GM12878 (cell line): ENCODE data around the gene NR3C1. TPM values are rescaled to one million over a fixed set of nuclear protein-coding genes. Genes with fewer than 3 reads are reported as not detected.
A peak's percentile ranks its signal among the peaks of the same experiment; 100 is the strongest.

ENCODE experiments used
- ASH2L ChIP-seq: fragments of 300-600, 200-600 bp; sonication (generic); IDR thresholded peaks from 2 replicates; pipeline ENCODE4 v1.6.1; 2017; ENCODE audit warnings: low read depth, mild to moderate bottlenecking, borderline replicate concordance
- BACH1 ChIP-seq: fragments of 450-650 bp; IDR thresholded peaks from 2 replicates; pipeline ENCODE4 v1.6.1; 2017; ENCODE audit warnings: mild to moderate bottlenecking, borderline replicate concordance
- BHLHE40 ChIP-seq, 2 experiments: fragments of 450-650 bp in 1 of 2; IDR thresholded peaks; 2 replicates each; pipeline ENCODE4 v1.6.1; 2011 to 2017; ENCODE audit warnings: low read depth in 2 of 2, borderline replicate concordance in 1 of 2, improper control_type of control experiment in 1 of 2, low read length in 1 of 2, mild to moderate bottlenecking in 1 of 2
- CBX3 ChIP-seq: fragments of 200-600 bp; sonication (generic); IDR thresholded peaks from 2 replicates; pipeline ENCODE4 v1.6.1; 2016; ENCODE audit warnings: low read depth, borderline replicate concordance
- CHD2 ChIP-seq: IDR thresholded peaks from 2 replicates; pipeline ENCODE4 v1.6.1; 2011; ENCODE audit warnings: low read depth, low read length, improper control_type of control experiment, borderline replicate concordance
- DPF2 ChIP-seq: fragments of 450-650 bp; IDR thresholded peaks from 2 replicates; pipeline ENCODE4 v1.6.1; 2017; ENCODE audit warnings: mild to moderate bottlenecking
- EGR1 ChIP-seq, 2 experiments: IDR thresholded peaks; 1 replicate in 1 of 2; 2 replicates in 1 of 2; pipeline ENCODE4 v1.6.1; 2011 to 2012; ENCODE audit warnings: low read depth in 2 of 2, low read length in 2 of 2, borderline replicate concordance in 1 of 2, mild to moderate bottlenecking in 1 of 2, moderate library complexity in 1 of 2
- GATAD2B ChIP-seq: fragments of 450-650 bp; conservative IDR thresholded peaks from 2 replicates; pipeline ENCODE4 v1.6.1; 2017; ENCODE audit warnings: low read depth, mild to moderate bottlenecking, moderate library complexity
- IKZF2 ChIP-seq, 2 experiments: fragments of 450-650 bp; IDR thresholded peaks; 2 replicates each; pipeline ENCODE4 v1.6.1; 2017; ENCODE audit warnings: mild to moderate bottlenecking in 2 of 2, moderate library complexity in 2 of 2
- LARP7 ChIP-seq: fragments of 450-650 bp; IDR thresholded peaks from 2 replicates; pipeline ENCODE4 v1.6.1; 2017; ENCODE audit warnings: mild to moderate bottlenecking
- NFYB ChIP-seq: IDR thresholded peaks from 2 replicates; pipeline ENCODE4 v1.6.1; 2011; ENCODE audit warnings: low read depth, mild to moderate bottlenecking, low read length, improper control_type of control experiment, moderate library complexity; ENCODE audit not compliant: insufficient read depth
- NRF1 ChIP-seq: conservative IDR thresholded peaks from 2 replicates; pipeline ENCODE4 v1.6.1; 2011; ENCODE audit warnings: mild to moderate bottlenecking, low read depth, low read length, improper control_type of control experiment
- PML ChIP-seq: IDR thresholded peaks from 2 replicates; pipeline ENCODE4 v1.6.1; 2012; ENCODE audit warnings: low read length, inconsistent platforms
- POU2F2 ChIP-seq: IDR thresholded peaks from 3 replicates; pipeline ENCODE4 v1.6.1; 2011; ENCODE audit warnings: low read depth, mild to moderate bottlenecking, low read length, borderline replicate concordance
- RAD51 ChIP-seq: fragments of 450-650 bp; IDR thresholded peaks from 2 replicates; pipeline ENCODE4 v1.6.1; 2016; ENCODE audit warnings: moderate library complexity, mild to moderate bottlenecking, inconsistent platforms
- RELA ChIP-seq: fragments of 450-650 bp; IDR thresholded peaks from 2 replicates; pipeline ENCODE4 v1.8.0; 2014; ENCODE audit warnings: borderline replicate concordance; ENCODE audit not compliant: partially characterized antibody
- RUNX3 ChIP-seq: IDR thresholded peaks from 2 replicates; pipeline ENCODE4 v1.6.1; 2012; ENCODE audit warnings: low read length, inconsistent platforms
- SMAD1 ChIP-seq: fragments of 450-650 bp; IDR thresholded peaks from 2 replicates; pipeline ENCODE4 v1.6.1; 2018; ENCODE audit warnings: mild to moderate bottlenecking, low read depth; ENCODE audit not compliant: partially characterized antibody
- SMAD5 ChIP-seq: IDR thresholded peaks from 2 replicates; pipeline ENCODE4 v1.6.1; 2016; ENCODE audit warnings: antibody characterized with exemption, low read depth
- SPI1 ChIP-seq: IDR thresholded peaks from 2 replicates; pipeline ENCODE4 v1.6.1; 2011; ENCODE audit warnings: low read depth, mild to moderate bottlenecking, low read length, moderate library complexity, borderline replicate concordance; ENCODE audit not compliant: insufficient read depth
- SREBF1 ChIP-seq: IDR thresholded peaks from 2 replicates; pipeline ENCODE4 v1.6.1; 2012; ENCODE audit warnings: mild to moderate bottlenecking, low read length
- TAF1 ChIP-seq: IDR thresholded peaks from 2 replicates; pipeline ENCODE4 v1.6.1; 2011; ENCODE audit warnings: mild to moderate bottlenecking, low read depth, low read length, borderline replicate concordance
- YBX1 ChIP-seq: fragments of 450-650 bp; IDR thresholded peaks from 2 replicates; pipeline ENCODE4 v1.6.1; 2016; ENCODE audit warnings: antibody characterized with exemption
- ZNF207 ChIP-seq: fragments of 450-650 bp; IDR thresholded peaks from 2 replicates; pipeline ENCODE4 v1.6.1; 2014; ENCODE audit warnings: antibody characterized with exemption, mild to moderate bottlenecking, borderline replicate concordance
- polyA plus RNA-seq, 11 experiments: library from polyadenylated mRNA; depleted of rRNA in 4 of 11; unstranded in 6 of 11; stranded (reverse) in 5 of 11; fragments of >200 nt; fragmentation: Nextera tagmentation in 4 of 11; fragmentation: Illumina TruSeq in 1 of 11; extraction: Ambion mirVana in 4 of 11; extraction: Trizol in 1 of 11; gene quantifications; 1 replicate in 1 of 11; 2 replicates in 10 of 11; pipeline versions ENCODE4 v1.2.1 to v1.2.3, GENCODE V29; 2011 to 2016; ENCODE audit warnings: inconsistent platforms in 2 of 11, missing spikeins in 2 of 11, low read depth in 1 of 11
- total RNA-seq, 4 experiments: library from RNA; depleted of rRNA in 3 of 4; stranded (reverse); fragments of >200 nt in 3 of 4; fragmentation: Illumina TruSeq in 1 of 4; extraction: Trizol in 1 of 4; gene quantifications; 2 replicates each; pipeline versions ENCODE4 v1.2.1 to v1.2.3, GENCODE V29; 2013 to 2021
- TF ChIP-seq, protein P1 (sequence below), 3 experiments: IDR thresholded peaks in 2 of 3; conservative IDR thresholded peaks in 1 of 3; 2 replicates each; pipeline ENCODE4 v1.5.1; 2011; ENCODE audit warnings: low read depth in 3 of 3, low read length in 3 of 3, mild to moderate bottlenecking in 3 of 3, control low read depth in 2 of 3, moderate library complexity in 2 of 3, inconsistent platforms in 1 of 3, mixed read lengths in 1 of 3; ENCODE audit not compliant: control insufficient read depth in 2 of 3, insufficient read depth in 1 of 3; ENCODE audit errors: extremely low read depth in 1 of 3
- TF ChIP-seq, protein P2 (sequence below): IDR thresholded peaks from 2 replicates; pipeline ENCODE4 v1.6.1; 2012; ENCODE audit warnings: low read depth, low read length, improper control_type of control experiment
- TF ChIP-seq, protein P3 (sequence below): fragments of 450-650 bp; formaldehyde crosslinking; IDR thresholded peaks from 2 replicates; pipeline ENCODE4 v1.4.0; 2022; ENCODE audit warnings: mild to moderate bottlenecking, moderate library complexity

Gene NR3C1
- total and polyA plus RNA-seq, 10 of the 15 experiments (the other 5 are each of a cell fraction or from before 2014, with no cell fraction given) = 49.7 to 141 (median 109) TPM

DNA sequence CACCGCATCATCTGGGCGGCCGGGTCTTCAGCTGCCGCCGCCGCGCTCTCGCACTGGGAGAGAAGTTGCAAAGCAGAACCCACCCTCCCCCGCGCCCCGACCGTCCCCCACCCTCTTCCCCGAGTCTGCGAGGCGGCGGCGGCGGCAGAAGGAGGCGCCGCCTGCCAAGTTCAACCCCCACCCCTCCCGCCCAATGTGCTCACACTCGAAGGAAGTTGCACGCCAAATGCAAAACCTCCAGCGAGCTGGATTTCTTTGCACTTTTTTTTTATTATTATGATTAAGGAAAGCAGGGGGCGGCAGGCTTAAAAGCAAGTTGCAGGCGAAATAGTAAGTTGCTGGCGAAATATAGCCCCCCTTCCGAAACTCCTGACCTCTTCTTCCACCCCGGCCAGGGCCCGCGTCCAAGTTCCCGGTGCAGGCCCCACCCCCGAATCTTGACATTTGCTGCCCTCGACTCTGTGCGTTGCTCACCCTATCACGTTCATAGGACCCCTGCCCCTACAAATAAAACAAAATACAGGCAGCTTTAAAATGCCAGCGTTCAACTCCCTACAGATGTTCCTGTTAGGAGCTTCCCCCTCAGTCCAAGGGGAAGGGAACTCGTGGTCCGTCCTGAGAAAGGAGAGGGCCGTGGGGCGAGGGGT lies 1.1 kb upstream of the NR3C1 start (continued):
- TF ChIP-seq, protein P1, sequence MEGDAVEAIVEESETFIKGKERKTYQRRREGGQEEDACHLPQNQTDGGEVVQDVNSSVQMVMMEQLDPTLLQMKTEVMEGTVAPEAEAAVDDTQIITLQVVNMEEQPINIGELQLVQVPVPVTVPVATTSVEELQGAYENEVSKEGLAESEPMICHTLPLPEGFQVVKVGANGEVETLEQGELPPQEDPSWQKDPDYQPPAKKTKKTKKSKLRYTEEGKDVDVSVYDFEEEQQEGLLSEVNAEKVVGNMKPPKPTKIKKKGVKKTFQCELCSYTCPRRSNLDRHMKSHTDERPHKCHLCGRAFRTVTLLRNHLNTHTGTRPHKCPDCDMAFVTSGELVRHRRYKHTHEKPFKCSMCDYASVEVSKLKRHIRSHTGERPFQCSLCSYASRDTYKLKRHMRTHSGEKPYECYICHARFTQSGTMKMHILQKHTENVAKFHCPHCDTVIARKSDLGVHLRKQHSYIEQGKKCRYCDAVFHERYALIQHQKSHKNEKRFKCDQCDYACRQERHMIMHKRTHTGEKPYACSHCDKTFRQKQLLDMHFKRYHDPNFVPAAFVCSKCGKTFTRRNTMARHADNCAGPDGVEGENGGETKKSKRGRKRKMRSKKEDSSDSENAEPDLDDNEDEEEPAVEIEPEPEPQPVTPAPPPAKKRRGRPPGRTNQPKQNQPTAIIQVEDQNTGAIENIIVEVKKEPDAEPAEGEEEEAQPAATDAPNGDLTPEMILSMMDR (IDR thresholded peaks at IDR 0.05 in 2 of 3, conservative IDR thresholded peaks at IDR 0.05 in 1 of 3; ENCODE audit: control insufficient read depth in 2 of 3, extremely low read depth in 1 of 3, insufficient read depth in 1 of 3, low read depth in 3 of 3, low read length in 3 of 3) = 0 out of 6 replicates have a peak, but pooled peaks of 1 of the 3 experiments have one; percentile 1
- TF ChIP-seq NRF1 = no peak
- TF ChIP-seq POU2F2 = 0 out of 3 replicates have a peak, but pooled peaks have one; percentile 19
- no peak; the same call in 1 of the 2 replicates for TF ChIP-seq RUNX3
- TF ChIP-seq, protein P2, sequence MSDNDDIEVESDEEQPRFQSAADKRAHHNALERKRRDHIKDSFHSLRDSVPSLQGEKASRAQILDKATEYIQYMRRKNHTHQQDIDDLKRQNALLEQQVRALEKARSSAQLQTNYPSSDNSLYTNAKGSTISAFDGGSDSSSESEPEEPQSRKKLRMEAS = peak; percentile 60; the same call in 1 of the 2 replicates
- no peak for TF ChIP-seq SMAD1
- TF ChIP-seq PML = no peak
- no peak for TF ChIP-seq BACH1
- no peak for TF ChIP-seq TAF1
- TF ChIP-seq, protein P3, sequence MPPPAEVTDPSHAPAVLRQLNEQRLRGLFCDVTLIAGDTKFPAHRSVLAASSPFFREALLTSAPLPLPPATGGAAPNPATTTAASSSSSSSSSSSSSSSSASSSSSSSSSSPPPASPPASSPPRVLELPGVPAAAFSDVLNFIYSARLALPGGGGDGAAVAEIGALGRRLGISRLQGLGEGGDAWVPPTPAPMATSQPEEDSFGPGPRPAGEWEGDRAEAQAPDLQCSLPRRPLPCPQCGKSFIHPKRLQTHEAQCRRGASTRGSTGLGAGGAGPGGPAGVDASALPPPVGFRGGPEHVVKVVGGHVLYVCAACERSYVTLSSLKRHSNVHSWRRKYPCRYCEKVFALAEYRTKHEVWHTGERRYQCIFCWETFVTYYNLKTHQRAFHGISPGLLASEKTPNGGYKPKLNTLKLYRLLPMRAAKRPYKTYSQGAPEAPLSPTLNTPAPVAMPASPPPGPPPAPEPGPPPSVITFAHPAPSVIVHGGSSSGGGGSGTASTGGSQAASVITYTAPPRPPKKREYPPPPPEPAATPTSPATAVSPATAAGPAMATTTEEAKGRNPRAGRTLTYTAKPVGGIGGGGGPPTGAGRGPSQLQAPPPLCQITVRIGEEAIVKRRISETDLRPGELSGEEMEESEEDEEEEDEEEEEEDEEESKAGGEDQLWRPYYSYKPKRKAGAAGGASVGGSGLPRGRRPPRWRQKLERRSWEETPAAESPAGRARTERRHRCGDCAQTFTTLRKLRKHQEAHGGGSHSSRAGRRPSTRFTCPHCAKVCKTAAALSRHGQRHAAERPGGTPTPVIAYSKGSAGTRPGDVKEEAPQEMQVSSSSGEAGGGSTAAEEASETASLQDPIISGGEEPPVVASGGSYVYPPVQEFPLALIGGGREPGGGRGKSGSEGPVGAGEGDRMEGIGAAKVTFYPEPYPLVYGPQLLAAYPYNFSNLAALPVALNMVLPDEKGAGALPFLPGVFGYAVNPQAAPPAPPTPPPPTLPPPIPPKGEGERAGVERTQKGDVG (CRISPR knock-in tag) = no peak
- TF ChIP-seq EGR1 (IDR thresholded peaks at IDR 0.05; ENCODE audit: borderline replicate concordance in 1 of 2, low read depth in 2 of 2, low read length in 2 of 2) = no peak
- TF ChIP-seq LARP7 = no peak
- TF ChIP-seq IKZF2 (IDR thresholded peaks at IDR 0.05) = no peak
- TF ChIP-seq CBX3 = no peak
- TF ChIP-seq ASH2L = no peak
- peak; percentile 24; the same call in 1 of the 2 replicates for TF ChIP-seq RAD51
- TF ChIP-seq YBX1 = no peak
- no peak for TF ChIP-seq RELA
- TF ChIP-seq DPF2 = no peak
- no peak for TF ChIP-seq SPI1
- TF ChIP-seq NFYB = 0 out of 2 replicates have a peak, but pooled peaks have one; percentile 12
- no peak for TF ChIP-seq SMAD5
- no peak for TF ChIP-seq GATAD2B
- no peak for TF ChIP-seq ZNF207
- no peak for TF ChIP-seq SREBF1
- no peak for TF ChIP-seq CHD2
- TF ChIP-seq BHLHE40 (IDR thresholded peaks at IDR 0.05; ENCODE audit: borderline replicate concordance in 1 of 2, low read depth in 2 of 2, low read length in 1 of 2) = peak in 1 of 2 experiments; percentile 13; a peak in 1 of 4 replicates
